Measurements from ENCODE around the gene MUC12. TPM values are rescaled to one million over a fixed set of nuclear protein-coding genes. Genes with fewer than 3 reads are reported as not detected.
"Not testable (repeated sequence)": the region's sequence is repeated elsewhere in the genome, so short reads cannot be mapped to it uniquely, and the experiment has no call there.

MUC12 gene, protein sequence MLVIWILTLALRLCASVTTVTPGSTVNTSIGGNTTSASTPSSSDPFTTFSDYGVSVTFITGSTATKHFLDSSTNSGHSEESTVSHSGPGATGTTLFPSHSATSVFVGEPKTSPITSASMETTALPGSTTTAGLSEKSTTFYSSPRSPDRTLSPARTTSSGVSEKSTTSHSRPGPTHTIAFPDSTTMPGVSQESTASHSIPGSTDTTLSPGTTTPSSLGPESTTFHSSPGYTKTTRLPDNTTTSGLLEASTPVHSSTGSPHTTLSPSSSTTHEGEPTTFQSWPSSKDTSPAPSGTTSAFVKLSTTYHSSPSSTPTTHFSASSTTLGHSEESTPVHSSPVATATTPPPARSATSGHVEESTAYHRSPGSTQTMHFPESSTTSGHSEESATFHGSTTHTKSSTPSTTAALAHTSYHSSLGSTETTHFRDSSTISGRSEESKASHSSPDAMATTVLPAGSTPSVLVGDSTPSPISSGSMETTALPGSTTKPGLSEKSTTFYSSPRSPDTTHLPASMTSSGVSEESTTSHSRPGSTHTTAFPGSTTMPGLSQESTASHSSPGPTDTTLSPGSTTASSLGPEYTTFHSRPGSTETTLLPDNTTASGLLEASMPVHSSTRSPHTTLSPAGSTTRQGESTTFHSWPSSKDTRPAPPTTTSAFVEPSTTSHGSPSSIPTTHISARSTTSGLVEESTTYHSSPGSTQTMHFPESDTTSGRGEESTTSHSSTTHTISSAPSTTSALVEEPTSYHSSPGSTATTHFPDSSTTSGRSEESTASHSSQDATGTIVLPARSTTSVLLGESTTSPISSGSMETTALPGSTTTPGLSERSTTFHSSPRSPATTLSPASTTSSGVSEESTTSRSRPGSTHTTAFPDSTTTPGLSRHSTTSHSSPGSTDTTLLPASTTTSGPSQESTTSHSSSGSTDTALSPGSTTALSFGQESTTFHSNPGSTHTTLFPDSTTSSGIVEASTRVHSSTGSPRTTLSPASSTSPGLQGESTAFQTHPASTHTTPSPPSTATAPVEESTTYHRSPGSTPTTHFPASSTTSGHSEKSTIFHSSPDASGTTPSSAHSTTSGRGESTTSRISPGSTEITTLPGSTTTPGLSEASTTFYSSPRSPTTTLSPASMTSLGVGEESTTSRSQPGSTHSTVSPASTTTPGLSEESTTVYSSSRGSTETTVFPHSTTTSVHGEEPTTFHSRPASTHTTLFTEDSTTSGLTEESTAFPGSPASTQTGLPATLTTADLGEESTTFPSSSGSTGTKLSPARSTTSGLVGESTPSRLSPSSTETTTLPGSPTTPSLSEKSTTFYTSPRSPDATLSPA (N-terminal part only)
- 0.54 and 1.0 TPM in 2 replicates for total RNA-seq (2014; rRNA removed; shearing (Covaris generic))

DNA sequence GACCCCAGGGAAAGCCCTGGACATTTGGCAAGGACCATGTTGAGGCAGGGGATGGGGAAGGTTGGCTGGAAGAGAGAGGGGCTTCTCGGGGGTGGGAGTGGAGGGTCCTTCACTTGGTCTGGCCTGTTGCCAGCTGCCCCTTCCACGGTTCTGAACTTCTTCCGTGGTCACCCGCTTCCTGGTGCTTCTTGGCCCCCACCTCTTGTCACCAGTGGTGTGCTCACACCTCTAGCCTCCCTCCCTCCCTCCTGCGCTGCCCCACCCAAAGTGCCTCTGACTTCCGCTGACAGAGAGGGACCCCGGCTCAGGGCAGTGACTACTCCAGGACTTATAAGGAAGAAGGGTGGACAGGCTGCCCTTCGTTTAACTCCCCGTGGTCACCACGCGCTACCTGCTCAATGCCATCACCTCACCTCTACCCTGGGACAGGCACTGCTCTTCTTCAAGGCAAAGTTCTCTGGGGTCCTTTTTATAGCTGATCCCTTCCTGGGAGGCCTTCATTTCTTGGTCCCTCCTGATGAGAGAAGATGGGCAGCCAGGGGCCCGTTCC lies at the start of gene MUC12:
TSS of gene MUC12 (plus strand) at position 500 of the 550 bp plus-strand sequence. CDS start 58 bp downstream, outside the sequence.
- DNase-seq (ENCODE audit: low spot score), result no peak

DNA sequence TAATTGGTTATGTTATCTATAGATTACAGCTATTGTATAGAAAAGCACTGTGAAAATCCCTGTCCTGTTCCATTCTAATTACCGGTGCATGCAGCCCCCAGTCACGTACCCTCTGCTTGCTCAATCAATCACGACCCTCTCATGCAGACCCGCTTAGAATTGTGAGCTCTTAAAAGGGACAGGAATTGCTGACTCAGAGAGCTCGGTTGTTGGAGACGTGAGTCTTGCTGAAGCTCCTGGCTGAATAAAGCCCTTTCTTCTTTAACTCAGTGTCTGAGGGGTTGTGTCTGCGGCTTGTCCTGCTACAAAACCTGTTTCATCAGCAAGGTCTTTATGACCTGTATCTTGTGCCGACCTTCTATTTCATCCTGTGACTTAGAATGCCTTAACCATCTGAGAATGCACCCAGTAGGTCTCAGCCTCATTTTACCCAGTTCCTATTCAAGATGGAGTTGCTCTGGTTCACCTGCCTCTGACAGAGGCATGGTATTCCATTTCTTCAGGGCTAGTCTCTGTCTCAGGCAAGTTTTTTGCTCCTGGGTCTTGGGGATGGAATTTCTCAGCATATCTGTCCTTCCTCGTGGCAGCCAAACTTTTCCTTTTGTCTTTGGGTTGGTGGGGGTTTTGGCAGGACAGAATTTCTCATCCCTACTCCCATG lies 49.5 kb upstream of the MUC12 start:
- DNase-seq (ENCODE audit: low spot score), result not testable (repeated sequence)

DNA sequence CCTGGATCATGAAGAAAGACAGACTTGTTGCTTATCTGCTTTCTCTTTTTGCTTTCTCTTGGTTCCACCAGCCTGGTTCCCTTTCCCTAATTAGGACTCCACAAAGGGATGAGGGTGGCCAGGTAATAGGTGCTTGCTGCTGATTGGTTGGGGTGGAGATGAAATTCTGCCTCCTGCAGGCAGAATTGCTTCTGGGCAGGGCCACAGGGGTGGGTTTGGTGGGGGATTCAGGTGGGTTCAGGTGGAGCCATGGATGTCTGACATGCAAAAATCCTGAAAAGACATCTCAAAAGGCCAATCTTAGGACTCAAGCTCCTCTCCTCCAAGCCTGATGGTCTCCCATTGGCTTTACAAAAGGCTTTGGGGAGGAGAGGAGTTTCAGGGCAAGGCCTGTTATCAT lies 48.3 kb upstream of the MUC12 start:
- DNase-seq (ENCODE audit: low spot score), result no peak

DNA sequence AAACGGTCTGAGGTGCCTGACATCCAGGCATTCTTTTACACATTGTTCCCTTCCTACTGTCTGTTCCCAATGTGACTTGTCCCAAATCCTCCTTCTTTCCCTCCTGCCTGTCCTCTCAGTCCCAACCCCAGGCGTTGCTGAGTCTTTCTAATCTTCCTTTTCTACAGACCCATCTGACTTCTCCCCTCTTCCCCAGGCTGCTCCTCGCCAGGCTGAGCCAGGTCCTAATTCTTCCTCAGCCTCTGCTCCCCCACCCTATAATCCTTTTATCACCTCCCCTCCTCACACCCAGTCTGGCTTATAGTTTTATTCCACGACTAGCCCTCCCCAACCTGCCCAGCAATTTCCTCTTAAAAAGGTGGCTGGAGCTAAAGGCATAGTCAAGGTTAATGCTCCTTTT lies 45.7 kb upstream of the MUC12 start:
- DNase-seq (ENCODE audit: low spot score), result not testable (repeated sequence)

DNA sequence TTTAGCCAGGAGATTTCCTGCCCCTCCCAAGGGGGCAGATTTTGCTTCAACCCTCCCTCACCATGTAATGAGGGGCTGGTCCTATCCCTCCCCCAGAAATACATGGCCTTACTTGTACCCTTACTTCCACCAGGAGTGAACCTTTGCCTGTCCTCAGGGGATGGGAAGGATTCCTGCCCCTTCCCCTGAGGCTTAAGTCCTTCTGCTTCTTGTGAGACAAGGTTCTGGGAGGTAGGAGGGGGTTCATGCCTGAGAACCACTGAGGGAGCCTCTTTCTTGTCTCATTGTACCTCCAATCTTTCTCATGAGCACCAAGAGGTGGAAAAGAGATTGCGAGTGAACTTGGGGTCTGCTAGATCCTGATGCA lies 39.6 kb upstream of the MUC12 start:
- DNase-seq (ENCODE audit: low spot score), result no peak

DNA sequence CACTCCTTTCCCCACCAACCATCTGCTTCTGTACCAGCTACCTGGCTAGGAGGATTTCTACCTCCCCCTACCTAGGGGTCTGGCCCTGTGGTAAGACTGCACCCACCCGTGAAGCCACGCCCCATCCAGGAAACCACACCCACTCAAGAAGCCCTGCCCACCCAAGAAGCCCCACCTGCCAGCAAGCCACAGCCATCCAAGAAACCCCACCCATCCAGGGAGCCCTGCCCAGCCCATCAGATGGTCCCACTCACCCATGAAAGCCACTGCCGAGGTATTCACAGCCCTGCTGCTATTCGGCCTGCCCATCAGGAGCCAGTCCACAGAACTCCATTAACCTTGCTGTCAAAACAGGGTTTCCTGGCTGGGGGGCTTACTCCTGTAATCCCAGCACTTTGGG lies 35.6 kb upstream of the MUC12 start:
- no peak for DNase-seq (ENCODE audit: low spot score)

DNA sequence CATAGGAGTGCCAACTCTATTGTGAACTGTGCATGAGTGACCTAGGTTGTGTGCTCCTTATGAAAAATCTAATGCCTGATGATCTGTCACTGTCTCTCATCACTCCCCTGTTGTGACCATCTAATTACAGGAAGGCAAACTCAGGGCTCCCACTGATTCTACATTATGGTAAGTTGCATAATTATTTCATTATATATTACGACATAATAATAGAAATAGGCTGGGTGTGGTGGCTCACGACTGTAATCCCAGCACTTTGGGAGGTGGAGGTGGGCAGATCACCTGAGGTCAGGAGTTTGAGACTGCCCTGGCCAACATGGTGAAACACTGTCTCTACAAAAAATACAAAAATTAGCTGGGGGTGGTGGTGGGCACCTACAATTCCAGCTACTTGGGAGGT lies 34.0 kb upstream of the MUC12 start:
- DNase-seq (ENCODE audit: low spot score), result not testable (repeated sequence)

DNA sequence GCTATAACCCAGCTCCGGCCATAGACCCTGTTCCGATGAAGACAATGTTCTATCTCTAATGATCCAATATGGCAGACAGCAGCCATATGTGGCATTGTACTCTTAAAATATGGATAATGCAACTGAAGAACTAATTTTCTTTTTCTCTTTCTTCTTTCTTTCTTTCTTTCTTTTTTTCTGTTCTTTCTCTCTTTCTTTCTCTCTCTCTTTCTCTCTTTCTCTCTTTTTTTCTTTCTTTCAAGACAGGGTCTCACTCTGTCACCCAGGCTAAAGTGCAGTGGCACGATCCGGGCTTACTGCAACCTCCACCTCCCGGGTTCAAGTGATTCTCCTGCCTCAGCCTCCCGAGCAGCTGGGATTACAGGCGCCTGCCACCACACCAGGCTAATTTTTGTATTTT lies 33.2 kb upstream of the MUC12 start:
- DNase-seq (ENCODE audit: low spot score), result not testable (repeated sequence)

DNA sequence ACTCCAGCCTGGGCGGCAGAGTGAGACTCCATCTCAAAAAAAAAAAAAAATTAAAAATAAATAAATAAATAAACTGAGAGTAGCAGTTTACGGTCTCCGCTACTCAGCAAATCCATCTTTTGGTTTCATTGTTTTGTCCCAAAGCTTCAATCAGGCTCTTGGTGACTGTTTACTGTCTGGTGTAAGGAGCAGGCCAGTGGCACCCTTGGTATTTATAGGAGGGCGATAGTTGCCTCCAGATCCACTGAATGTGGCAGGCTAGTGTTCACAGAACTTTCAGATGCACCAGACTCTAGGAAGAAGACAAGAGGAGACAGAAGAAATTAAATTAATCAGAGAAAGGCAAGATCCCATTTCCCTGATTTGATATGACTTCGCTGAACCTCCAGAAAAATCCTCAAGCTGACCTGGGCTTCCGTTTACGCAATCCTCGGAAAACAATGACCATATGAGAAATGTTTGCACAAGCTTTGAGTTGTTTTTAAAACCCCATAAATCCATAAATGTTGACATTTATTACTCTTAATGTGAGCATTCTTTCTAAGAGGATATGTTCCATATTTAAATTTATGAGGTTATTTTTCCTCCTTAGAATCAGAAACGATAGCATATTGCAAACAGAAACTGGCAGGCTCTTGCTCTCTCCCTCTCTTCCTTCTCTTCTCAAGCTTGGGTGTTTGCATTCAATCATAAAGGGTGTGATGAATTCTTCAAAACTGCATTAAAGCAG lies 27.2 kb upstream of the MUC12 start:
- DNase-seq (ENCODE audit: low spot score), result no peak

DNA sequence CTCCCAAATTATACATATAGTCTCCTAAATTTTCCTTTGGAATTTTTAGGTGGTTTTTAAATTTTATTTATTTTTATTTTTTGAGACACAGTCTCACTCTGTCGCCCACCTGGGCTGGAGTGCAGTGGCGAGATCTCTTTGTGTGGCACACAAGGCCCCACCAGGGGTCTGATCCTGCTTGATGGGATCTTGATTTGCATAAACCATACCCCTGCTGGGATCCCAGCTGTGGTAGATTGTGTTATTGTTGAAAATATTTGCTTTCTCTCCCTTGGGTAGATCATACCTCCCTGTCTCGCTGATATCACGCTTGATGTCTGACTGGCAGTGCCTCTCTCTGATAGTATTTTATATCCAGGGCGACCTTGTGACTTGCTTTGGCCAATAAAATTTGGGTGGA lies 25.7 kb upstream of the MUC12 start:
- no peak for DNase-seq (ENCODE audit: low spot score)

DNA sequence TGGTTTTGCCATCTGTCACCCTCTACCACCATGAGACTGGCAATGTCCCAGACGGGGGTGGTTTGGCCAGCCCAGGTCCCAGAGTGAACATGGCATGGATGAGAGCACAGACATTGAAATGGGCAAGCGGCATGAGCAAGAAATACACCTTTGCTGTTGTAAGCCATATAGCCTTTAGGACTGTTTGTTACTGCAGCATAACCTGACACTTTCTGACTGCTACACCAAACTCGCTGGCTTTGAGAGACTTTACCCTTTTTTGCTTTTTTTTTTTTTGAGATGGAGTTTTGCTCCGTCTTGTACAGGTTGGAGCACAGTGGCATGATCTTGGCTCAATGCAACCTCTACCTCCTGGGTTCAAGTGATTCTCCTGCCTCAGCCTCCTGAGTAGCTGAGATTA lies 25.2 kb upstream of the MUC12 start:
- no peak for DNase-seq (ENCODE audit: low spot score)

DNA sequence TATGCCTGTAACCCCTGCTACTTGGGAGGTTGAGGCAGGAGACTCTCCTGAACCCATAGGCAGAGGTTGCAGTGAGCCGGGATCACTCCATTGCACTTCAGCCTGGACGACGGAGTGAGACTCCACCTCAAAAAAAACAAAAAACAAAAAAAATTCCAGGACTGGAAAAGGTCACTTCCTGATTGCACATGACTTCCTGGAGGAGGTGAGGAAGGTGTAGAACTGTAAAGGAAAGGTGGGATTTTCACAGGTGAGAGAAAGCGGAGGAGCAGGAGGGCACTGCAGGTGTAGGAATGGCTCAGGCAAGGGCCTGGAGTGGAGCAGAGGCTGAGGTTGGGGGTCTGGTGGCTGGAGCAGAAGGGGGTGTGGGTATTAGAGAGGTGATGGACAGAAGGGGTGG lies 23.3 kb upstream of the MUC12 start:
- DNase-seq (ENCODE audit: low spot score), result no peak

DNA sequence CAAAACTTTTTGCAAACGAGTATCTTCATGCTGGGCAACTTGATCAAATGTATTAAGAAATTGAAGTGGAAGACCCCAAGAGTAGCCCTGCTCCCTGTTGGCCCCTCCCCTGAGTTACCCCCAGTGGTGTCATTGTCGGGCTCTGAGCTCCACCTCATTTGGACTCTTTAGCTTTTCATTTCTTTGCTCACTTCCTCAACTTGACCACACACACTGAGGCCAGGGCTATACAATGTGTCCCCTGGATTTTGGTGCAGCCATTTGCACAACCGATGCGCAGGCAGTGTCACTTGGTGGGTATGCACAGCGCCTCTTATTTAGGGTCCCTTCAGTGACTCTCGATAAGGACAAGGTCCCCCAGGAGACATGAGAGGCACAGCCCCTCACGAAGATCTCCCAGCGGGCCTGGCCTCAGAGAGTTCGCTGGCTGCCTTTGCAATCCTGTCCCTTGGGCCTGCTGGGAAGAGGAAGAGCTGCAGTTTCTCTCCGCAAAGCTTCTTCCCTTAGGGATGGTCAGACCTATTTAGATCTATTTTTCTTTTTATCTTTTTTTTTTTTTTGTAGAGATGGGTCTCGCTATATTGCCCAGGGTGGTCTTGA lies 22.5 kb upstream of the MUC12 start:
- no peak for DNase-seq (ENCODE audit: low spot score)

DNA sequence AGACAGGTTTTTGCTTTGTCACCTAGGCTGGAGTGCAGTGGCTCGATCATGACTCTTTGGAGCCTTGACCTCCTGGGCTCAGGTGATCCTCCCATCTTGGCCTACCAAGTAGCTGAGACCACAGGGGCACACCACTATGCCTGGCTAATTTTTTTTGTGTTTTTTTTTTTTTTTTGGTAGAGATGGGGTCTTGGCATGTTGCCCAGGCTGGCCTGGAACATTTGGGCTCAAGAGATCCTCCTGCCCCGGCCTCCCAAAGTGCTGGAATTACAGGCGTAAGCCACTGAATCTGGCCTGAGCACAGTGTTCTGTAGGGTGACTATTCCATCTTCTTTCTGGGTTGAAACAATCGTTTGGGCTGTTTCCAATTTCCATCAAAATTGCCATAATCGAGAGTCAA lies 21.6 kb upstream of the MUC12 start:
- no peak for DNase-seq (ENCODE audit: low spot score)

DNA sequence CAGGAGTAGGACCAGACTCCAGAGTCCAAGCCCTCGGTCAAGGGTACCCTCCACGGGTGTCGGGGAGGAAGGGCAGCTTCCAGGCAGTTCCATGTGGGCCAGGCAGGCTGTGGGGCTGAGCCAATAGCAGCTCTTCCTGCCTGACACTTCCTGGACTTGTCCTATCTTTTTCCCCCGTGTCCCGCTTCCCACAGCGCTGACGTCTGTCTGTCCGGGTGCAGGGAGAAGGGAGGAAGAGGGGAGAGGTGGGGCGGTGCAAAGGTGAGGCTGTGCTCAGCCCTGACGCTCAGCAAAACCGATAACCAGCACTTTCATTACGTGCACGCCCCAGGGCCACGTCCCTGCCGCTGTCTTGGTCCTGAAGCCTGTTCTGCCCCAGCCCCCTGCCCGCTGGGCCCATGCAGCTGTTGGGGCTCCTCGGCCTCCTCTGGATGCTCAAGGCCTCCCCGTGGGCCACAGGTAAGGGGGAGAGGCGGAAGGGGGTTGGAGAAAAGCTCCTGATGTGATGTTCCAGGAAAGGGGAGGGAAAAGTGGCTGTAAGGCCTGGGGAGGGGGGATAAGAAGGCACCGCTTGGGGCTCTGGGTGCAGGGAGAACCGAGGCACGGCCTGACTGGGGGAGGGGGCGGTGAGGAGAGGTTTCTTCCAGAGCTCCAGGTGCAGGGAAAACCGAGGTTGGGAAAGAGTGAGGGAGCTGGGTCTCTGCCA lies 20.0 kb upstream of the MUC12 start, which contains the start of gene MUC3A:
TSS of gene MUC3A (plus strand) at position 308 of the 706 bp plus-strand sequence. CDS start at position 399, 91 bp downstream.
- DNase-seq (ENCODE audit: low spot score), result peak; percentile 5

DNA sequence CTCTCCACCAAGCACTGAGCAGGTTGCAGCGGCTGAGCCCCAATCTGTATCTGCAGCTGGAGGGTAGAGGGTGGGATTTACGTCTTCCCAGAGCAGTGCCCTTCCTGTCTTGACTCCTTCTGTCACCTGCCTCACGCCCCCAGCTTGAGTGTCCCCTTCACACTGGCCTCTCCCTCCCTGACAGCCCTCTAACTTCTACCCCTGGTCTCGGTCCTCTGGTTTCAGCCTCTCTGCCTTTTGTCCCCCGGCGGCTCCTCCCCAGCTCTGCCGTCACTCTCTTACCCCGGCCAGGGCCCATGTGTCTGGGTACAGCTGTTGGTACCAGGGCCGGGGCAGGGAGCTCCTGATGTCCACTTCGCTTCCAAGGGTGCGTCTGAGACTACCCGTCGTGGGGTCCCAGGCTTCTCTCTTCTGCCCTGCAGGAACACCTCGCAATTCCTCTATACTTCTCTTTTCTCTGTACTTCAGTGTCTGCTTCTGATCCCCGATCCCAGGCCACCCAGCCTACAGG lies 19.4 kb upstream of the MUC12 start:
- DNase-seq (ENCODE audit: low spot score), result no peak

DNA sequence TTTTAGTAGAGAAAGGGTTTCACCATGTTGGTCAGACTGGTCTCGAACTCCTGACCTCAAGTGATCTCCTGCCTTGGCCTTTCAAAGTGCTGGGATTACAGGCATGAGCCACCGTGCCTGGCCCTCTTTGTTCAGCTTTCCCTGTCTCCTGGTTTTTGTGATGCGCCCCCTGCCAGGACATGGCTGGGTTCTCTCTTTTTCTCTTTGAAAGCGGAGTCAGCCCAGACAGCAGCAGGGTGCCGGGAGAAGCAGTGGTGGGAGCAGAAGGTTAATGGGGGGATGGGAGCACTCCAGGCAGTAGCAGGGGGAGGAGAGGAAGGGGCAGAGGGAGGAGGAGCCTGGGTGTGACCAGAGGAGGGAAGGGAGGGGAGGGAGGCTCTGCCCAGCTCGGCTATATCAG lies 18.2 kb upstream of the MUC12 start:
- no peak for DNase-seq (ENCODE audit: low spot score)

DNA sequence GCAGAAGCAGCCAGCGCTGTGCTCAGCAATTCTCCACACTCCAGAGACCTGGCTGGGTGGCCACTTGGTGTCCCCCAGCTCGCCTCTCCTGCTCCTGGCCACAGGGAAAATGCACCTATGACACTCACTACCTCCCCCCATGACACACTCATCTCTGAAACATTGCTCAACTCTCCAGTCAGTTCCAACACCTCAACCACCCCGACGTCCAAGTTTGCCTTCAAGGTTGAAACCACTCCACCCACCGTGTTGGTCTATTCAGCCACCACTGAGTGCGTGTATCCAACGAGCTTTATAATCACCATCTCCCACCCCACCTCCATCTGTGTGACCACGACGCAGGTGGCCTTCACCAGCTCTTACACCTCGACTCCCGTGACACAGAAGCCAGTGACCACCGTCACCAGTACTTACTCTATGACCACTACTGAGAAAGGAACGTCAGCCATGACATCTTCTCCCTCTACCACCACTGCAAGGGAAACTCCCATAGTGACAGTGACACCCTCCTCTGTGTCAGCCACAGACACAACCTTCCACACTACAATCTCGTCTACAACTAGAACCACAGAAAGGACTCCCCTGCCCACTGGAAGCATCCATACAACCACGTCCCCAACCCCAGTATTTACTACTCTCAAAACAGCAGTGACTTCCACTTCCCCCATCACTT lies 17.3 kb upstream of the MUC12 start:
- no peak for DNase-seq (ENCODE audit: low spot score)
